Panc1 (cell line): ENCODE measurements around the gene SETD5.

Experiments used
- POLR2AphosphoS5 ChIP-seq: IDR thresholded peaks from 2 replicates; pipeline ENCODE4 v1.6.1; 2012; ENCODE audit warnings: mild to moderate bottlenecking, low read depth, low read length, moderate library complexity
- REST ChIP-seq, 2 experiments: IDR thresholded peaks; 2 replicates each; pipeline ENCODE4 v1.6.1; 2011 to 2012; ENCODE audit warnings: low read depth in 2 of 2, control low read depth in 1 of 2, low read length in 1 of 2, mild to moderate bottlenecking in 1 of 2, moderate library complexity in 1 of 2; ENCODE audit not compliant: insufficient read depth in 1 of 2
- TF ChIP-seq, protein P1 (sequence below): fragments of 450-650 bp; IDR thresholded peaks from 2 replicates; pipeline ENCODE4 v1.5.1; 2017; ENCODE audit warnings: mild to moderate bottlenecking

DNA sequence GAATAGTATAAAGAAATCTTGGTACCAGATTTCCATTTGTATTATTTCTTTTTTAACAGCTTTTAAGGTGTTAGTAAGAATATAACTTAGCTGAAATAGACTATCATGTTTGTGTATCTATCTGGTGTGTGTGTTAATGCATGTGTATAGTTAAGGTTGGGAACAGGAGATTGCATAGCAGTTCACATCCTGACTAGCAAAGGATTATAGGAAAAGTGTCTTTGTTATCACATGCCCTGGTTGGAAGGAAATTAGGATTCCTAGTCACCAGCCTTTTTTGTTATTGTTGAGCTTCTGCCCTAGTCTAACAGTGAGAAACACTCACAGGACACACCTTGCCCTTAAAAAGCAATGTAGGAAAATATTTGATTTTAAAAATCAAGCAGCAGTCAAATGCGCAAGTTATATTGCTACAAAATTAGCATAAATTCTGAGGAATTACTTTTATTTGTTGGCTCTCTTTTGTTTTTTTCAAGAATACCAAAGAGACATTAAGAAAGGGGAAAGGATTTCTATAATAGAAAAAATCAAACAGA lies 58.2 kb downstream of the SETD5 start:
- TF ChIP-seq, protein P1, sequence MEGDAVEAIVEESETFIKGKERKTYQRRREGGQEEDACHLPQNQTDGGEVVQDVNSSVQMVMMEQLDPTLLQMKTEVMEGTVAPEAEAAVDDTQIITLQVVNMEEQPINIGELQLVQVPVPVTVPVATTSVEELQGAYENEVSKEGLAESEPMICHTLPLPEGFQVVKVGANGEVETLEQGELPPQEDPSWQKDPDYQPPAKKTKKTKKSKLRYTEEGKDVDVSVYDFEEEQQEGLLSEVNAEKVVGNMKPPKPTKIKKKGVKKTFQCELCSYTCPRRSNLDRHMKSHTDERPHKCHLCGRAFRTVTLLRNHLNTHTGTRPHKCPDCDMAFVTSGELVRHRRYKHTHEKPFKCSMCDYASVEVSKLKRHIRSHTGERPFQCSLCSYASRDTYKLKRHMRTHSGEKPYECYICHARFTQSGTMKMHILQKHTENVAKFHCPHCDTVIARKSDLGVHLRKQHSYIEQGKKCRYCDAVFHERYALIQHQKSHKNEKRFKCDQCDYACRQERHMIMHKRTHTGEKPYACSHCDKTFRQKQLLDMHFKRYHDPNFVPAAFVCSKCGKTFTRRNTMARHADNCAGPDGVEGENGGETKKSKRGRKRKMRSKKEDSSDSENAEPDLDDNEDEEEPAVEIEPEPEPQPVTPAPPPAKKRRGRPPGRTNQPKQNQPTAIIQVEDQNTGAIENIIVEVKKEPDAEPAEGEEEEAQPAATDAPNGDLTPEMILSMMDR, result no peak
- TF ChIP-seq POLR2AphosphoS5, result no peak
- no peak for TF ChIP-seq REST (IDR thresholded peaks at IDR 0.05; ENCODE audit: insufficient read depth in 1 of 2, low read depth in 2 of 2, low read length in 1 of 2)
